Measurements from ENCODE around the gene HSPA13.

GRCh38 chr21:14403681-14404318 is 20.9 kb upstream of the HSPA13 start:
- TF ChIP-seq CTCF (IDR thresholded peaks at IDR 0.05) (peak in 3 of 6 experiments; percentile 43 to 57 (median 47)), POLR2A (IDR thresholded peaks at IDR 0.05) (no peak)

Data from thyroid gland (tissue), 4 donors.